HEK293 (cell line): Measurements from ENCODE around the gene FBXO45.

Source experiments
- TRIM28 ChIP-seq: IDR thresholded peaks from 2 replicates; pipeline ENCODE4 v1.6.1; 2011; ENCODE audit warnings: low read length, control low read depth, borderline replicate concordance
- ZBTB48 ChIP-seq: fragments of 450-650 bp; formaldehyde crosslinking; IDR thresholded peaks from 2 replicates; pipeline ENCODE4 v1.5.1; 2016; ENCODE audit warnings: missing biosample characterization, missing genetic modification characterization
- ZBTB7A ChIP-seq: fragments of 450-650 bp; formaldehyde crosslinking; IDR thresholded peaks from 2 replicates; pipeline ENCODE4 v1.5.1; 2016; ENCODE audit warnings: low read depth, missing biosample characterization, missing genetic modification characterization
- ZFP37 ChIP-seq: fragments of 450-650 bp; formaldehyde crosslinking; IDR thresholded peaks from 2 replicates; pipeline ENCODE4 v1.5.1; 2016; ENCODE audit warnings: missing biosample characterization, missing genetic modification characterization
- ZNF138 ChIP-seq: fragments of 450-650 bp; formaldehyde crosslinking; IDR thresholded peaks from 2 replicates; pipeline ENCODE4 v1.5.1; 2016; ENCODE audit warnings: missing biosample characterization, missing genetic modification characterization, borderline replicate concordance
- ZNF155 ChIP-seq: fragments of 450-650 bp; formaldehyde crosslinking; IDR thresholded peaks from 2 replicates; pipeline ENCODE4 v1.5.1; 2016; ENCODE audit warnings: missing biosample characterization, missing genetic modification characterization
- ZNF211 ChIP-seq: fragments of 450-650 bp; formaldehyde crosslinking; IDR thresholded peaks from 2 replicates; pipeline ENCODE4 v1.5.1; 2016; ENCODE audit warnings: low read depth, missing biosample characterization, missing genetic modification characterization
- ZNF223 ChIP-seq: fragments of 450-650 bp; formaldehyde crosslinking; IDR thresholded peaks from 2 replicates; pipeline ENCODE4 v1.5.1; 2016; ENCODE audit warnings: missing biosample characterization, missing genetic modification characterization
- ZNF248 ChIP-seq: fragments of 450-650 bp; formaldehyde crosslinking; IDR thresholded peaks from 2 replicates; pipeline ENCODE4 v1.5.1; 2017; ENCODE audit warnings: missing biosample characterization, missing genetic modification characterization
- ZNF292 ChIP-seq: fragments of 450-650 bp; formaldehyde crosslinking; IDR thresholded peaks from 2 replicates; pipeline ENCODE4 v1.5.1; 2016; ENCODE audit warnings: low read depth, missing biosample characterization, missing genetic modification characterization, borderline replicate concordance
- ZNF311 ChIP-seq: fragments of 450-650 bp; formaldehyde crosslinking; IDR thresholded peaks from 2 replicates; pipeline ENCODE4 v1.5.1; 2017; ENCODE audit warnings: missing biosample characterization, missing genetic modification characterization, borderline replicate concordance
- ZNF423 ChIP-seq: fragments of 450-650 bp; formaldehyde crosslinking; IDR thresholded peaks from 2 replicates; pipeline ENCODE4 v1.5.1; 2016; ENCODE audit warnings: missing biosample characterization, missing genetic modification characterization
- ZNF560 ChIP-seq: fragments of 450-650 bp; formaldehyde crosslinking; IDR thresholded peaks from 2 replicates; pipeline ENCODE4 v1.5.1; 2017; ENCODE audit warnings: missing biosample characterization, missing genetic modification characterization, borderline replicate concordance
- ZNF654 ChIP-seq: fragments of 450-650 bp; formaldehyde crosslinking; IDR thresholded peaks from 2 replicates; pipeline ENCODE4 v1.5.1; 2016; ENCODE audit warnings: low read depth, missing biosample characterization, missing genetic modification characterization
- ZNF660 ChIP-seq: fragments of 450-650 bp; IDR thresholded peaks from 2 replicates; pipeline ENCODE4 v1.5.1; 2018; ENCODE audit warnings: missing biosample characterization, mild to moderate bottlenecking, missing genetic modification characterization
- ZNF747 ChIP-seq: fragments of 450-650 bp; formaldehyde crosslinking; IDR thresholded peaks from 2 replicates; pipeline ENCODE4 v1.5.1; 2016; ENCODE audit warnings: missing biosample characterization, missing genetic modification characterization
- ZNF777 ChIP-seq: fragments of 450-650 bp; formaldehyde crosslinking; IDR thresholded peaks from 2 replicates; pipeline ENCODE4 v1.5.1; 2017; ENCODE audit warnings: missing biosample characterization, missing genetic modification characterization, borderline replicate concordance
- ZNF785 ChIP-seq: fragments of 450-650 bp; formaldehyde crosslinking; IDR thresholded peaks from 2 replicates; pipeline ENCODE4 v1.5.1; 2016; ENCODE audit warnings: missing biosample characterization, missing genetic modification characterization
- TF ChIP-seq, protein P1 (sequence below): fragments of 450-650 bp; formaldehyde crosslinking; IDR thresholded peaks from 2 replicates; pipeline ENCODE4 v1.5.1; 2016; ENCODE audit warnings: missing biosample characterization, missing genetic modification characterization
- TF ChIP-seq, protein P2 (sequence below): fragments of 450-650 bp; formaldehyde crosslinking; IDR thresholded peaks from 2 replicates; pipeline ENCODE4 v1.5.1; 2017; ENCODE audit warnings: missing biosample characterization, missing genetic modification characterization
- TF ChIP-seq, protein P3 (sequence below): fragments of 450-650 bp; formaldehyde crosslinking; IDR thresholded peaks from 2 replicates; pipeline ENCODE4 v1.5.1; 2017; ENCODE audit warnings: missing biosample characterization, mild to moderate bottlenecking, missing genetic modification characterization, moderate library complexity
- TF ChIP-seq, protein P4 (sequence below): fragments of 450-650 bp; formaldehyde crosslinking; IDR thresholded peaks from 2 replicates; pipeline ENCODE4 v1.5.1; 2016; ENCODE audit warnings: missing biosample characterization, missing genetic modification characterization
- TF ChIP-seq, protein P5 (sequence below): fragments of 450-650 bp; formaldehyde crosslinking; IDR thresholded peaks from 2 replicates; pipeline ENCODE4 v1.5.1; 2016; ENCODE audit warnings: missing biosample characterization, missing genetic modification characterization
- TF ChIP-seq, protein P6 (sequence below): fragments of 450-650 bp; formaldehyde crosslinking; IDR thresholded peaks from 2 replicates; pipeline ENCODE4 v1.5.1; 2016; ENCODE audit warnings: missing biosample characterization, missing genetic modification characterization
- TF ChIP-seq, protein P7 (sequence below): fragments of 450-650 bp; formaldehyde crosslinking; IDR thresholded peaks from 2 replicates; pipeline ENCODE4 v1.5.1; 2016; ENCODE audit warnings: missing biosample characterization, missing genetic modification characterization
- TF ChIP-seq, protein P8 (sequence below): fragments of 450-650 bp; formaldehyde crosslinking; conservative IDR thresholded peaks from 2 replicates; pipeline ENCODE4 v1.5.1; 2016; ENCODE audit warnings: low read depth, missing biosample characterization, missing genetic modification characterization

FBXO45 gene

DNA sequence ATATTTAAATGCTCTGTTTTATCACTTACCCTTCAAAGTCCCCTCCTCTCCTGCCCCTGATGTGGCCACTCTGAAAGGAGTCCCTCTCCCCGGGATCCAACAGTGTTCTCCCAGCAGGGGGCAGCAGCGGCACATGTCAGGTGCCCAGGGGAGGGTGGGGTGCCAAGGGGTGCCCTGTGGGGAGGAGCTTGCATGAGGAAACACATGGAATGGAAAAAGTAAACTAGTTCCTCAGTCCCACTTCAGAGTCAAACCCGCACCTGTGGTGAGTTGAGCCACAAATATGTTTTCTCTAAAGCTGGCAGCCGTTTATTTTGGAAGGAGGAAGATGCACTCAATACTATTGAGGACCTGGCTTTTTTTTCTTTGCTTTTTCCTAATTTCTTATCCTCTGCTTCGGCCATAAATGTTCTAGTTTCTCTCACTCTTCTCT lies 40.9 kb downstream of the FBXO45 start (continued):
- no peak for TF ChIP-seq ZNF248 (tag by site-specific recombination)
- no peak for TF ChIP-seq ZNF311
- TF ChIP-seq ZNF211 (tag by site-specific recombination) = no peak
- TF ChIP-seq ZBTB48 = no peak
- TF ChIP-seq ZNF660 (tag by site-specific recombination) = 0 out of 2 replicates have a peak, but pooled peaks have one; percentile 52
- TF ChIP-seq, protein P1, sequence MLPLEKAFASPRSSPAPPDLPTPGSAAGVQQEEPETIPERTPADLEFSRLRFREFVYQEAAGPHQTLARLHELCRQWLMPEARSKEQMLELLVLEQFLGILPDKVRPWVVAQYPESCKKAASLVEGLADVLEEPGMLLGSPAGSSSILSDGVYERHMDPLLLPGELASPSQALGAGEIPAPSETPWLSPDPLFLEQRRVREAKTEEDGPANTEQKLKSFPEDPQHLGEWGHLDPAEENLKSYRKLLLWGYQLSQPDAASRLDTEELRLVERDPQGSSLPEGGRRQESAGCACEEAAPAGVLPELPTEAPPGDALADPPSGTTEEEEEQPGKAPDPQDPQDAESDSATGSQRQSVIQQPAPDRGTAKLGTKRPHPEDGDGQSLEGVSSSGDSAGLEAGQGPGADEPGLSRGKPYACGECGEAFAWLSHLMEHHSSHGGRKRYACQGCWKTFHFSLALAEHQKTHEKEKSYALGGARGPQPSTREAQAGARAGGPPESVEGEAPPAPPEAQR = no peak
- TF ChIP-seq ZNF785 (tag by site-specific recombination) = no peak
- TF ChIP-seq, protein P2, sequence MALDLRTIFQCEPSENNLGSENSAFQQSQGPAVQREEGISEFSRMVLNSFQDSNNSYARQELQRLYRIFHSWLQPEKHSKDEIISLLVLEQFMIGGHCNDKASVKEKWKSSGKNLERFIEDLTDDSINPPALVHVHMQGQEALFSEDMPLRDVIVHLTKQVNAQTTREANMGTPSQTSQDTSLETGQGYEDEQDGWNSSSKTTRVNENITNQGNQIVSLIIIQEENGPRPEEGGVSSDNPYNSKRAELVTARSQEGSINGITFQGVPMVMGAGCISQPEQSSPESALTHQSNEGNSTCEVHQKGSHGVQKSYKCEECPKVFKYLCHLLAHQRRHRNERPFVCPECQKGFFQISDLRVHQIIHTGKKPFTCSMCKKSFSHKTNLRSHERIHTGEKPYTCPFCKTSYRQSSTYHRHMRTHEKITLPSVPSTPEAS (tag by site-specific recombination) = no peak
- no peak for TF ChIP-seq ZNF223 (tag by site-specific recombination)
- no peak for TF ChIP-seq ZNF560
- no peak for TF ChIP-seq ZNF292 (tag by site-specific recombination)
- peak; percentile 71 for TF ChIP-seq ZNF654
- TF ChIP-seq, protein P3, sequence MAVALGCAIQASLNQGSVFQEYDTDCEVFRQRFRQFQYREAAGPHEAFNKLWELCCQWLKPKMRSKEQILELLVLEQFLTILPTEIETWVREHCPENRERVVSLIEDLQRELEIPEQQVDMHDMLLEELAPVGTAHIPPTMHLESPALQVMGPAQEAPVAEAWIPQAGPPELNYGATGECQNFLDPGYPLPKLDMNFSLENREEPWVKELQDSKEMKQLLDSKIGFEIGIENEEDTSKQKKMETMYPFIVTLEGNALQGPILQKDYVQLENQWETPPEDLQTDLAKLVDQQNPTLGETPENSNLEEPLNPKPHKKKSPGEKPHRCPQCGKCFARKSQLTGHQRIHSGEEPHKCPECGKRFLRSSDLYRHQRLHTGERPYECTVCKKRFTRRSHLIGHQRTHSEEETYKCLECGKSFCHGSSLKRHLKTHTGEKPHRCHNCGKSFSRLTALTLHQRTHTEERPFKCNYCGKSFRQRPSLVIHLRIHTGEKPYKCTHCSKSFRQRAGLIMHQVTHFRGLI (tag by site-specific recombination) = no peak
- TF ChIP-seq, protein P4, sequence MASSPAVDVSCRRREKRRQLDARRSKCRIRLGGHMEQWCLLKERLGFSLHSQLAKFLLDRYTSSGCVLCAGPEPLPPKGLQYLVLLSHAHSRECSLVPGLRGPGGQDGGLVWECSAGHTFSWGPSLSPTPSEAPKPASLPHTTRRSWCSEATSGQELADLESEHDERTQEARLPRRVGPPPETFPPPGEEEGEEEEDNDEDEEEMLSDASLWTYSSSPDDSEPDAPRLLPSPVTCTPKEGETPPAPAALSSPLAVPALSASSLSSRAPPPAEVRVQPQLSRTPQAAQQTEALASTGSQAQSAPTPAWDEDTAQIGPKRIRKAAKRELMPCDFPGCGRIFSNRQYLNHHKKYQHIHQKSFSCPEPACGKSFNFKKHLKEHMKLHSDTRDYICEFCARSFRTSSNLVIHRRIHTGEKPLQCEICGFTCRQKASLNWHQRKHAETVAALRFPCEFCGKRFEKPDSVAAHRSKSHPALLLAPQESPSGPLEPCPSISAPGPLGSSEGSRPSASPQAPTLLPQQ (tag by site-specific recombination) = no peak
- TF ChIP-seq ZBTB7A (tag by site-specific recombination) = no peak
- TF ChIP-seq ZNF423 = no peak
- no peak for TF ChIP-seq ZNF747 (tag by site-specific recombination)
- TF ChIP-seq ZNF138 (tag by site-specific recombination) = no peak
- TF ChIP-seq, protein P5, sequence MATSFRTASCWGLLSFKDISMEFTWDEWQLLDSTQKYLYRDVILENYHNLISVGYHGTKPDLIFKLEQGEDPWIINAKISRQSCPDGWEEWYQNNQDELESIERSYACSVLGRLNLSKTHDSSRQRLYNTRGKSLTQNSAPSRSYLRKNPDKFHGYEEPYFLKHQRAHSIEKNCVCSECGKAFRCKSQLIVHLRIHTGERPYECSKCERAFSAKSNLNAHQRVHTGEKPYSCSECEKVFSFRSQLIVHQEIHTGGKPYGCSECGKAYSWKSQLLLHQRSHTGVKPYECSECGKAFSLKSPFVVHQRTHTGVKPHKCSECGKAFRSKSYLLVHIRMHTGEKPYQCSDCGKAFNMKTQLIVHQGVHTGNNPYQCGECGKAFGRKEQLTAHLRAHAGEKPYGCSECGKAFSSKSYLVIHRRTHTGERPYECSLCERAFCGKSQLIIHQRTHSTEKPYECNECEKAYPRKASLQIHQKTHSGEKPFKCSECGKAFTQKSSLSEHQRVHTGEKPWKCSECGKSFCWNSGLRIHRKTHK (tag by site-specific recombination) = no peak
- TF ChIP-seq ZFP37 (tag by site-specific recombination) = no peak
- TF ChIP-seq, protein P6, sequence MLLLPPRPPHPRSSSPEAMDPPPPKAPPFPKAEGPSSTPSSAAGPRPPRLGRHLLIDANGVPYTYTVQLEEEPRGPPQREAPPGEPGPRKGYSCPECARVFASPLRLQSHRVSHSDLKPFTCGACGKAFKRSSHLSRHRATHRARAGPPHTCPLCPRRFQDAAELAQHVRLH = no peak
- TF ChIP-seq ZNF155 = no peak
- TF ChIP-seq, protein P7, sequence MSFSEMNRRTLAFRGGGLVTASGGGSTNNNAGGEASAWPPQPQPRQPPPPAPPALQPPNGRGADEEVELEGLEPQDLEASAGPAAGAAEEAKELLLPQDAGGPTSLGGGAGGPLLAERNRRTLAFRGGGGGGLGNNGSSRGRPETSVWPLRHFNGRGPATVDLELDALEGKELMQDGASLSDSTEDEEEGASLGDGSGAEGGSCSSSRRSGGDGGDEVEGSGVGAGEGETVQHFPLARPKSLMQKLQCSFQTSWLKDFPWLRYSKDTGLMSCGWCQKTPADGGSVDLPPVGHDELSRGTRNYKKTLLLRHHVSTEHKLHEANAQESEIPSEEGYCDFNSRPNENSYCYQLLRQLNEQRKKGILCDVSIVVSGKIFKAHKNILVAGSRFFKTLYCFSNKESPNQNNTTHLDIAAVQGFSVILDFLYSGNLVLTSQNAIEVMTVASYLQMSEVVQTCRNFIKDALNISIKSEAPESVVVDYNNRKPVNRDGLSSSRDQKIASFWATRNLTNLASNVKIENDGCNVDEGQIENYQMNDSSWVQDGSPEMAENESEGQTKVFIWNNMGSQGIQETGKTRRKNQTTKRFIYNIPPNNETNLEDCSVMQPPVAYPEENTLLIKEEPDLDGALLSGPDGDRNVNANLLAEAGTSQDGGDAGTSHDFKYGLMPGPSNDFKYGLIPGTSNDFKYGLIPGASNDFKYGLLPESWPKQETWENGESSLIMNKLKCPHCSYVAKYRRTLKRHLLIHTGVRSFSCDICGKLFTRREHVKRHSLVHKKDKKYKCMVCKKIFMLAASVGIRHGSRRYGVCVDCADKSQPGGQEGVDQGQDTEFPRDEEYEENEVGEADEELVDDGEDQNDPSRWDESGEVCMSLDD (tag by site-specific recombination) = peak; percentile 78
- TF ChIP-seq, protein P8, sequence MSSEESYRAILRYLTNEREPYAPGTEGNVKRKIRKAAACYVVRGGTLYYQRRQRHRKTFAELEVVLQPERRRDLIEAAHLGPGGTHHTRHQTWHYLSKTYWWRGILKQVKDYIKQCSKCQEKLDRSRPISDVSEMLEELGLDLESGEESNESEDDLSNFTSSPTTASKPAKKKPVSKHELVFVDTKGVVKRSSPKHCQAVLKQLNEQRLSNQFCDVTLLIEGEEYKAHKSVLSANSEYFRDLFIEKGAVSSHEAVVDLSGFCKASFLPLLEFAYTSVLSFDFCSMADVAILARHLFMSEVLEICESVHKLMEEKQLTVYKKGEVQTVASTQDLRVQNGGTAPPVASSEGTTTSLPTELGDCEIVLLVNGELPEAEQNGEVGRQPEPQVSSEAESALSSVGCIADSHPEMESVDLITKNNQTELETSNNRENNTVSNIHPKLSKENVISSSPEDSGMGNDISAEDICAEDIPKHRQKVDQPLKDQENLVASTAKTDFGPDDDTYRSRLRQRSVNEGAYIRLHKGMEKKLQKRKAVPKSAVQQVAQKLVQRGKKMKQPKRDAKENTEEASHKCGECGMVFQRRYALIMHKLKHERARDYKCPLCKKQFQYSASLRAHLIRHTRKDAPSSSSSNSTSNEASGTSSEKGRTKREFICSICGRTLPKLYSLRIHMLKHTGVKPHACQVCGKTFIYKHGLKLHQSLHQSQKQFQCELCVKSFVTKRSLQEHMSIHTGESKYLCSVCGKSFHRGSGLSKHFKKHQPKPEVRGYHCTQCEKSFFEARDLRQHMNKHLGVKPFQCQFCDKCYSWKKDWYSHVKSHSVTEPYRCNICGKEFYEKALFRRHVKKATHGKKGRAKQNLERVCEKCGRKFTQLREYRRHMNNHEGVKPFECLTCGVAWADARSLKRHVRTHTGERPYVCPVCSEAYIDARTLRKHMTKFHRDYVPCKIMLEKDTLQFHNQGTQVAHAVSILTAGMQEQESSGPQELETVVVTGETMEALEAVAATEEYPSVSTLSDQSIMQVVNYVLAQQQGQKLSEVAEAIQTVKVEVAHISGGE (tag by site-specific recombination) = no peak
- no peak for TF ChIP-seq ZNF777
- TF ChIP-seq TRIM28 = no peak
